ENCODE results near the gene TYMP. TPM values are rescaled to one million over a fixed set of nuclear protein-coding genes. Genes with fewer than 3 reads are reported as not detected.

TYMP gene
- total RNA-seq, 1 experiment from 2014 or later, result 1.5 TPM

GRCh38 chr22:50529897-50530579 lies at the start of gene TYMP (continued):
- no peak for TF ChIP-seq TEAD4 (CRISPR knock-in tag; IDR thresholded peaks at IDR 0.05)
- TF ChIP-seq KAT7 (CRISPR knock-in tag; IDR thresholded peaks at IDR 0.05; ENCODE audit: borderline replicate concordance), result no peak
- no peak for TF ChIP-seq ERG (CRISPR knock-in tag; IDR thresholded peaks at IDR 0.05)
- no peak for TF ChIP-seq ZBTB21 (CRISPR knock-in tag; IDR thresholded peaks at IDR 0.05; ENCODE audit: borderline replicate concordance)
- no peak for TF ChIP-seq ZNF416 (CRISPR knock-in tag; IDR thresholded peaks at IDR 0.05)
- TF ChIP-seq ZNF281 (CRISPR knock-in tag; IDR thresholded peaks at IDR 0.05), result no peak
- TF ChIP-seq HMGA2 (CRISPR knock-in tag; IDR thresholded peaks at IDR 0.05), result no peak
- TF ChIP-seq STAT6 (CRISPR knock-in tag; conservative IDR thresholded peaks at IDR 0.05; ENCODE audit: low read depth), result no peak
- peak; percentile 78; the same call in 1 of the 2 replicates for TF ChIP-seq MYBL2 (CRISPR knock-in tag; IDR thresholded peaks at IDR 0.05)
- TF ChIP-seq ETV6 (CRISPR knock-in tag; IDR thresholded peaks at IDR 0.05), result no peak
- no peak; the same call in 1 of the 2 replicates for TF ChIP-seq MAX (CRISPR knock-in tag; IDR thresholded peaks at IDR 0.05)
- TF ChIP-seq ZNF532 (CRISPR knock-in tag; IDR thresholded peaks at IDR 0.05; ENCODE audit: borderline replicate concordance), result no peak
- no peak for TF ChIP-seq FOXP4 (CRISPR knock-in tag; IDR thresholded peaks at IDR 0.05)
- no peak for TF ChIP-seq ZNF512 (CRISPR knock-in tag; IDR thresholded peaks at IDR 0.05; ENCODE audit: borderline replicate concordance)
- no peak for TF ChIP-seq ARID4B (CRISPR knock-in tag; IDR thresholded peaks at IDR 0.05; ENCODE audit: borderline replicate concordance)
- TF ChIP-seq ATF2 (CRISPR knock-in tag; IDR thresholded peaks at IDR 0.05; ENCODE audit: borderline replicate concordance, low read depth), result no peak

Measured in WTC11 (cell line).